ENCODE results near the gene SOSTDC1. TPM values are rescaled to one million over a fixed set of nuclear protein-coding genes. Genes with fewer than 3 reads are reported as not detected.

The SOSTDC1 gene
- total RNA-seq, 2 experiments from 2014 or later = not detected

DNA sequence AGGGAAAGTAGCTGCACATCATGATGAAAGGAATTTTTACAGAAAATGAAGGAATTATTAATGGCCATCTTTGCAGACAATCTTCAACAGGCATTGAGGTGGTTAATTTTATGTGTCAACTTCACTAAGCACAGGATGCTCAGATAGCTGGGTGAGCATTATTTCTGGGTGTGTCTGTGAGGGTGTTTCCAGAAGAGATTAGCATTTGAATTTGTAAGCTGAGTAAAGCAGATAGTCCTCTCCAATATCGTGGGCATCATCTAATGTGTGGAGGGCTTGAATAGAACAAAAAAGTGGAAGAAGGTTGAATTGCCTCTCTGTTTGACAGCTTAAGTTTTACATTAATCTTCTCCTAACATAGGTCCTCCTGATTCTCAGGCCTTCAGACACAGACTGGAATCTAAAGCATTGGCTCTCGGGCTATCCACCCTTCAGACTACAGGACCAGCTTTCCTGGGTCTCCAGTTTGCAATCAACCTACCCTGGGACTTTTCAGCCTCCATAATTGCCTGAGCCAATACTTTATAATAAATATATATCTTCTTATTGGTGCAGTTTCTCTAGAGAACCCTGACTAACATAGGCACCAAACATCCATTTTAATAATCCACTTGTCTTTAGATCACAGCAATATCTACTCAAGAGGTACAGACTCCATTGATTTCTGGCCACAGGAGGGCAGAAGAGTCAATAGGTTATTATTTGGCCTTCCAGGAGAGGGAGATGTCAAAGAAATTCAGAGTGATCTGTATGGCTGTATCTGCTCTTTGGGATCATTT, 33.7 kb downstream of the SOSTDC1 start:
- no peaks in the 10 kb centered on the region for H3K79me2 ChIP-seq (ENCODE audit: insufficient read depth, low read depth, low read length)
- no peaks in the 10 kb centered on the region for H3K4me1 ChIP-seq (ENCODE audit: insufficient read depth, low read length, poor library complexity, severe bottlenecking)
- CTCF ChIA-PET (ENCODE audit: unreplicated experiment) = no interaction called here
- no peak overlapping the region for H3K27ac ChIP-seq (ENCODE audit: low read depth, low read length, poor library complexity, severe bottlenecking)
- H3K36me3 ChIP-seq (ENCODE audit: insufficient read depth, low read length) = no peaks in the 10 kb centered on the region
- TF ChIP-seq, protein P1, sequence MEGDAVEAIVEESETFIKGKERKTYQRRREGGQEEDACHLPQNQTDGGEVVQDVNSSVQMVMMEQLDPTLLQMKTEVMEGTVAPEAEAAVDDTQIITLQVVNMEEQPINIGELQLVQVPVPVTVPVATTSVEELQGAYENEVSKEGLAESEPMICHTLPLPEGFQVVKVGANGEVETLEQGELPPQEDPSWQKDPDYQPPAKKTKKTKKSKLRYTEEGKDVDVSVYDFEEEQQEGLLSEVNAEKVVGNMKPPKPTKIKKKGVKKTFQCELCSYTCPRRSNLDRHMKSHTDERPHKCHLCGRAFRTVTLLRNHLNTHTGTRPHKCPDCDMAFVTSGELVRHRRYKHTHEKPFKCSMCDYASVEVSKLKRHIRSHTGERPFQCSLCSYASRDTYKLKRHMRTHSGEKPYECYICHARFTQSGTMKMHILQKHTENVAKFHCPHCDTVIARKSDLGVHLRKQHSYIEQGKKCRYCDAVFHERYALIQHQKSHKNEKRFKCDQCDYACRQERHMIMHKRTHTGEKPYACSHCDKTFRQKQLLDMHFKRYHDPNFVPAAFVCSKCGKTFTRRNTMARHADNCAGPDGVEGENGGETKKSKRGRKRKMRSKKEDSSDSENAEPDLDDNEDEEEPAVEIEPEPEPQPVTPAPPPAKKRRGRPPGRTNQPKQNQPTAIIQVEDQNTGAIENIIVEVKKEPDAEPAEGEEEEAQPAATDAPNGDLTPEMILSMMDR (conservative IDR thresholded peaks at IDR 0.05; ENCODE audit: low read length) = peak; percentile 69
- no peak for TF ChIP-seq EZH2phosphoT487 (IDR thresholded peaks at IDR 0.05; ENCODE audit: borderline replicate concordance, low read depth, low read length)
- no peak overlapping the region for H2AFZ ChIP-seq (ENCODE audit: low read length)
- intact Hi-C loops (cut with micrococcal nuclease; ENCODE audit: unreplicated experiment) = loop anchor here (2.0 to 10.0 kb wide), 2 partner anchors 133 to 483 kb away; no protein-coding TSS in a partner anchor
- H3K4me3 ChIP-seq (ENCODE audit: low read depth, low read length, poor library complexity, severe bottlenecking) = no peak overlapping the region
- no peaks in the 10 kb centered on the region for H3K9me3 ChIP-seq (ENCODE audit: low read length)
- POLR2A ChIA-PET = interaction anchor here (0.6 to 1.3 kb wide), 3 partner anchors 29 to 1501 kb away, joined by 3 read pairs; no protein-coding TSS in a partner anchor
- no peaks in the 10 kb centered on the region; the same call in 1 of the 2 replicates for H4K20me1 ChIP-seq (ENCODE audit: insufficient read depth, low read length)
- BruUV-seq (replicated peaks) = no TSS peak
- H3K9me2 ChIP-seq (ENCODE audit: insufficient read depth, low read length) = no peaks in the 10 kb centered on the region
- DNase-seq (ENCODE audit: low spot score) = peak; percentile 27
- no peak overlapping the region for H3K4me2 ChIP-seq (ENCODE audit: low read length)

DNA sequence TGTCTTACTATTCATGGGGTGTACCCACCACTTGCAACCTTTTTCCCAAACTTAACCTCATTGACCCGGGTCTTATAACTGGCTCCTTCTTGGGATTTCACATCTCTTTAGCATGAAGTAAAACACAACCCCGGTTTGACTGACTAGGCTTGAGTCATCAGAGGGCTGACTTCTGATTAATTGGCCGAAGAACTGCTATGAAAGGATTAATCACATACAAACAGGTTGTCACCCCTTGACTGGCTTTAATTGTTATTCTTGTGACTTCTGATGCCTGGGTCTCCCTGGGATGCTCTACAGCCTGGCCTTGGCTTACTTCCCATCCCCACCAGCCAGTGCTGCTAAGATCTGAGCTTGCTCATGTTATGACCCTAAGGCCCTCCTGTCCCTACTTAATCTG, 35.4 kb downstream of the SOSTDC1 start:
- Histone ChIP-seq H3K9me3 (ENCODE audit: low read length) (no peaks in the 10 kb centered on the region), H3K4me2 (ENCODE audit: low read length) (no peak overlapping the region), H3K27ac (ENCODE audit: low read depth, low read length, poor library complexity, severe bottlenecking) (no peak overlapping the region), H3K79me2 (ENCODE audit: insufficient read depth, low read depth, low read length) (no peaks in the 10 kb centered on the region), H3K4me1 (ENCODE audit: insufficient read depth, low read length, poor library complexity, severe bottlenecking) (no peaks in the 10 kb centered on the region), H2AFZ (ENCODE audit: low read length) (no peak overlapping the region), H3K36me3 (ENCODE audit: insufficient read depth, low read length) (no peaks in the 10 kb centered on the region), H3K9me2 (ENCODE audit: insufficient read depth, low read length) (no peaks in the 10 kb centered on the region), H4K20me1 (ENCODE audit: insufficient read depth, low read length) (no peaks in the 10 kb centered on the region; the same call in 1 of the 2 replicates), H3K4me3 (ENCODE audit: low read depth, low read length, poor library complexity, severe bottlenecking) (no peak overlapping the region)
- ChIA-PET CTCF (ENCODE audit: unreplicated experiment) (no interaction called here), POLR2A (no interaction called here)
- no peak for DNase-seq (ENCODE audit: low spot score)
- intact Hi-C loops (cut with micrococcal nuclease; ENCODE audit: unreplicated experiment) = loop anchor here (10.0 kb wide), 1 partner anchor 485 kb away; no protein-coding TSS in a partner anchor
- TF ChIP-seq, protein P1 (conservative IDR thresholded peaks at IDR 0.05; ENCODE audit: low read length) = no peak
- TF ChIP-seq EZH2phosphoT487 (IDR thresholded peaks at IDR 0.05; ENCODE audit: borderline replicate concordance, low read depth, low read length) = no peak
- no TSS peak for BruUV-seq (replicated peaks)

DNA sequence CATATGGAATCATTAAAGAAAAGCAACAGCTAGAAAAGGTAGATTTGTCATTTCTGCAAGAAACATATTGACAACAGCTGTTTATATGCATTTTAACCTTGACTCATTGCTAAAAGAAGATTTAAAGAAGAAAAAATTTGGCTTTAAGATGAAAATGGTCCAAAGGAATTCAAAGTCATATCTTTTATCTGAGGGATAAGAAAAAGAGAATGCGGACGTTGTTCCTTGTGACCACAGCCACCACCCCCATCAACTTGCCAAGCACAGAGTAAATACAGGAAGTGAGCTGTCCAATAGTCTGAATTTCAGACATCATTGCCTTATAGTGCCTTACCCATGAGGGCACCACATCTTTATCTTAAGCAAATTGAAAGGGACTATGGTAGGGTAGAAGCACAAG, 36.9 kb downstream of the SOSTDC1 start:
- Histone ChIP-seq H3K9me3 (ENCODE audit: low read length) (no peaks in the 10 kb centered on the region), H3K36me3 (ENCODE audit: insufficient read depth, low read length) (no peaks in the 10 kb centered on the region), H3K4me3 (ENCODE audit: low read depth, low read length, poor library complexity, severe bottlenecking) (no peak overlapping the region), H3K79me2 (ENCODE audit: insufficient read depth, low read depth, low read length) (no peaks in the 10 kb centered on the region), H3K27ac (ENCODE audit: low read depth, low read length, poor library complexity, severe bottlenecking) (no peak overlapping the region), H4K20me1 (ENCODE audit: insufficient read depth, low read length) (no peaks in the 10 kb centered on the region; the same call in 1 of the 2 replicates), H3K9me2 (ENCODE audit: insufficient read depth, low read length) (no peaks in the 10 kb centered on the region), H3K4me2 (ENCODE audit: low read length) (no peak overlapping the region), H3K4me1 (ENCODE audit: insufficient read depth, low read length, poor library complexity, severe bottlenecking) (no peaks in the 10 kb centered on the region), H2AFZ (ENCODE audit: low read length) (no peak overlapping the region)
- DNase-seq (ENCODE audit: low spot score) = no peak
- no TSS peak for BruUV-seq (replicated peaks)
- intact Hi-C loops (cut with micrococcal nuclease; ENCODE audit: unreplicated experiment) = no loop called here
- no peak for TF ChIP-seq EZH2phosphoT487 (IDR thresholded peaks at IDR 0.05; ENCODE audit: borderline replicate concordance, low read depth, low read length)
- TF ChIP-seq, protein P1 (conservative IDR thresholded peaks at IDR 0.05; ENCODE audit: low read length) = no peak
- ChIA-PET CTCF (ENCODE audit: unreplicated experiment) (no interaction called here), POLR2A (interaction anchor here (0.7 kb wide), 1 partner anchor 26 kb away, joined by 3 read pairs; no protein-coding TSS in a partner anchor)
